Ishikawa (cell line): ENCODE measurements around the gene DCAF5.

Experiments
- EP300 ChIP-seq: IDR thresholded peaks from 2 replicates; pipeline ENCODE4 v1.6.1; 2012; ENCODE audit warnings: borderline replicate concordance
- FOXM1 ChIP-seq: IDR thresholded peaks from 2 replicates; pipeline ENCODE4 v1.6.1; 2012; ENCODE audit warnings: low read depth, borderline replicate concordance
- MAX ChIP-seq: IDR thresholded peaks from 2 replicates; pipeline ENCODE4 v1.6.1; 2012
- REST ChIP-seq: IDR thresholded peaks from 2 replicates; pipeline ENCODE4 v1.6.1; 2012; ENCODE audit warnings: low read depth, mild to moderate bottlenecking
- TAF1 ChIP-seq: IDR thresholded peaks from 2 replicates; pipeline ENCODE4 v1.6.1; 2012; ENCODE audit warnings: low read depth, mild to moderate bottlenecking
- TCF12 ChIP-seq: IDR thresholded peaks from 2 replicates; pipeline ENCODE4 v1.6.1; 2012; ENCODE audit warnings: low read depth

DNA sequence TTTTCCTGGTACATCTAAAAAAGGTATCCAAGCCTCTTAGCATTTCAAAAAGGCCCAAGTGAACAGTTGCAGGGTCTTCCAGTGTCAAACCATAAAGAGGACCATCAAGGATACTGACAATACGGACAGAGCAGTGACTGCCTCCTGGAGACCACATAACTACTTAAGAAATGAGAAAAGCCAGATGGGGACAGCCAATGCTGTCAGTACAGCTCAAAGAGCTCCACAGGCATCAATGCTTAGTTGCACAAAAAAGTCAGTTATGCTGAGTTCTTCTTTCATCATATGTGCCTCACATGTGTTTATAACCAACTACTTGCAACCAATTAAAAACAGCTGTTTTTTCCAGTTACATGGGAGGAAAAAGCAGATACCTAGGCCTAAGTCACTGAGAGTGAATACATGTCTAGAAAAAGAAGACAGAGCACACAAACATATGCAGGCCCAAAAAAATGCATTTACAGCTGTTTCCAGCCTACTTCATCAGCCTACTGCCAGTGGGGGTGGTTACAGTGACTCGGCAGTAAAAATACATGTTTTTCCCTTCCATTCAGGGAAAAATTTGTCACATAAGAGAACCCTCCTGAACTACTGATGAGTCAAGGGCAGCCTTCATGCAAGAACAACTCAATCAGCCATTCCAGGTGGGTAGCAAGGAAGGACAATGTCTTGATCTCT is 84.0 kb downstream of the DCAF5 start:
- TF ChIP-seq TAF1 (no peak), MAX (no peak), REST (no peak), TCF12 (no peak), FOXM1 (no peak), EP300 (no peak)
